GM19035 (cell line): Measurements from ENCODE around the gene LRIG1.
A peak's percentile ranks its signal among the peaks of the same experiment; 100 is the strongest.

Experiments used
- ATAC-seq: cut with Tn5 transposase; IDR thresholded peaks from one replicate; pipeline ENCODE4 v1.9.1; 2021; ENCODE audit not compliant: unreplicated experiment

Gene LRIG1

DNA sequence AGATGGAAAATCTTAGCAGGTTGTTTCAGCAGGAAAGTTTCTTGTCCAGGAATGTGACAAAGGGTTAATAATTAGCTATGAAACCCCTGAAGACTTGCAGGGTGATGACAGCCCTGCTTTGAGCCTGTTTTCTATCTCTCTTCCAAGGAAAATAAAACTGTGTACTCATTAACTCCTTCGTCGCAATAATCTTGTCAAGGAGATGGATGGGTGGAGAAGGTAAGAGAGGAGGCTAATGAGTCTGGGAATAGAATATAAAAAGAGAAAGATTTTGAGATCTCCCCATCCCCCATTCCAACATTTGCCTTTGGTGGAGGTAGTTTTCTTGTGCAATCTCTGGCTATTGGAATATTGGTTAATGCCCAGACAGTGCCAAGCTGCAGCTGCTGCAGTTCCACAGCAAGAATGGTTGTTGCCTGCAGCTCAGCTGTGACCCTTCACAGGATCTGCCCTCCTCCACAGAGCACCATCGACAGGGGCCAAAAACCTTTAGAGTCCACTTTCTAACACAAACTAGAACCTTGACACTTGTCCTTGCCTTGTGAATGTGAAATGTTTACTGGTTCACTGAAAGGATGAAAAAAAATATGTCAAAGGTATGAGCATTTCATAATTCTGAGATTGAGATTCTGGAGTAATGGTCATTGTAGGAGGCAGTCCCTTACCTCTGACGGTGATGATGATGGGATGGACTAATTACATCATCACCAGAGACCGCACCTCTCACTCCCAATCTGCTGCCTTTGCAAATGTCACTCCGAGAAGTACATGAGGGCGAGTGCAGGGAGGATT lies 4.2 kb upstream of the LRIG1 start:
- no peak for ATAC-seq

GRCh38 chr3:66502981-66503380 lies 2.2 kb upstream of the LRIG1 start:
- ATAC-seq: no peak

DNA sequence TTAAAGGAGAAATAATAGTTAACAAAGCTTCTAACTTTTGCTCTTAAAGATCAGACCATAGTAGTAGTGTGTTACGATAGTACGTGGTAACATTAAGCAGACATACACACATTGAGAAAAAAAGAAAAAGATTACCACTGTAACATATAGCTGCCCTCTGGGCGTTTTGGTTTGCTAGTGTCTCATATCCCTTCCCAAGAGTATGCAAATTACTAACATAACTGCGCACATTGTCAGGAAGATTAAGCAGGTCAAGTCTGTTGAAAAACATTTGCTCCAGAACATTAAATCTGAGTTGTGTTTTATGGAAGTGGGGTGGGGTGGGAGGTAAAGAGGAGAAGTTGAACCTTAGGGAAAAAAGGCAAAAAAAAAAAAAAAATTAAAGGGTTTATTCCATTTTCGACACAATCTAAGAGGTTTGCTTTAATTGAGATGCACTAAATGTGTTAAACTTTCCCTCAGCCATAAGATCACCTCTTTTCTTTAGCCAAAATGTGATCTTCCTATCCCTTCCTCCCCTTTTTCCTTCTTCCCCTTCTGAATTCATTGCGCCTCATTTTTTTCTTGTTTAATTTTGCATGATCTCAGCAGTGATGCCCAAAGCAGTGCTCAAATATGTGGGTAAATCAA lies 1.5 kb upstream of the LRIG1 start:
- ATAC-seq: no peak

DNA sequence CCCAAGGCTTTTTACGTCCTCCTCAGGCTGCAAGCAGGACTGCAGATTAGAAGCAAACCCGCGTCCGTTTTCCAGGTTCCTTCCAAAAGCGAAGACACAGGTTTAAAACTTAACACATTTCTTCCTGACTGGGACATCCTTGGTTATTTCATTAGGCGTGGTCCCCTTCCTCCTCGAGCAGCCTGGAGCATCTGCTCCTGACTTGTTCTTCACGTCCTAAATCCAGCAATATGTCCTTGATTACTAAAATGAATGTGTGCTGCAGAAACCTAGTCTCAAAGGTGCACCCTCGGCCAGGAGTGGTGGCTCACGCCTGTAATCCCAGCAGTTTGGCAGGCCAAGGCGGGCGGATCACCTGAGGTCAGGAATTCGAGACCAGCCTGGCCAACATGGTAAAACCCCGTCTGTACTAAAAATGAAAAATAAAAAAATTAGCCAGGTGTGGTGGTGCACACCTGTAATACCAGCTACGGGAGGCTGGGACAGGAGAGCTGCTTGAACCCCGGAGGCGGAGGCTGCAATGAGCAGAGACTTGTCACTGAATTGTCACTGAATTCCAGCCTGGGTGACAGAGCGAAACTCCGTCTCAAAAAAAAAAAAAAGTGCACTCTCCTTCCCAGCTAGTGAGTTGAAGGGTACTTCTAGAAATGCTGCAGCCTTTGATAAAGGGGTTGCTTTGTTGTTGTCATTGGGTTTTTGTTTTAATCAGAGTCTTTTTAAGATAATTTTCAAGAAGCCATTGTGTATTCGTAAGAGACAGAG lies 842 bp upstream of the LRIG1 start:
- no peak for ATAC-seq

DNA sequence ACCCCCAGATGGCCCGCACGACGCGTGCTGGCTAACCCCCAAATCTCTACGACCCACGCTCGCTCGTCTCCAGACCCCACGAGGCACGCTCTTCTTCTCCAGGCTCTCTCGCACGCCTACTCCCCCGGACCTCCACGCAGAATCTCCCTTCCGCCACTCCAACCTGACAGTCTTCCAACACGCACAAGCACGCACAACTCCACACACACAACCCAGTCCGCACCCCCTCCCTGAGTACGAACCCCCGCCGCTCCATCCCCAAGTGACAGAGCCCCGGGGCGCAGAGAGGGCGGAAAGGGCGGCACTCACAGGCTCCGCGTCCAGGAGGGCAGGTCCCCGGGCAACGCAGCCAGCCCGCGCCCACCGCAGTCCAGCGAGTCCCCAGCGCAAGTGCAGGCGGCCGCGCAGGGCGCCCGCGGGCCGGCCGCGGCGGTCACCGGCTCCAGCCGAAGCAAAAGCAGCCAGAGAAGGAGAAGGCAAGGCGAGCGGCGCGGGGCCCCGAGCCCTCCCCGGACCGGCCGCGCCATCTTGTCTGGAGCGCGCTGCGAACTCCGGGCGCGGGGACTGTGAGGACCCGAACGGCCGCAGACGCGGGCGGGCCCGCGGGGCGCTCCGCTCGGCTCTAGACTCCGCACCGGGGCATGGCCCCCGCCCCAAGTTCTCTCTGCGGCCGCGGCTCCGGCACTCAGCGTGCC lies 794 bp downstream of the LRIG1 start:
- ATAC-seq: peak; percentile 21

DNA sequence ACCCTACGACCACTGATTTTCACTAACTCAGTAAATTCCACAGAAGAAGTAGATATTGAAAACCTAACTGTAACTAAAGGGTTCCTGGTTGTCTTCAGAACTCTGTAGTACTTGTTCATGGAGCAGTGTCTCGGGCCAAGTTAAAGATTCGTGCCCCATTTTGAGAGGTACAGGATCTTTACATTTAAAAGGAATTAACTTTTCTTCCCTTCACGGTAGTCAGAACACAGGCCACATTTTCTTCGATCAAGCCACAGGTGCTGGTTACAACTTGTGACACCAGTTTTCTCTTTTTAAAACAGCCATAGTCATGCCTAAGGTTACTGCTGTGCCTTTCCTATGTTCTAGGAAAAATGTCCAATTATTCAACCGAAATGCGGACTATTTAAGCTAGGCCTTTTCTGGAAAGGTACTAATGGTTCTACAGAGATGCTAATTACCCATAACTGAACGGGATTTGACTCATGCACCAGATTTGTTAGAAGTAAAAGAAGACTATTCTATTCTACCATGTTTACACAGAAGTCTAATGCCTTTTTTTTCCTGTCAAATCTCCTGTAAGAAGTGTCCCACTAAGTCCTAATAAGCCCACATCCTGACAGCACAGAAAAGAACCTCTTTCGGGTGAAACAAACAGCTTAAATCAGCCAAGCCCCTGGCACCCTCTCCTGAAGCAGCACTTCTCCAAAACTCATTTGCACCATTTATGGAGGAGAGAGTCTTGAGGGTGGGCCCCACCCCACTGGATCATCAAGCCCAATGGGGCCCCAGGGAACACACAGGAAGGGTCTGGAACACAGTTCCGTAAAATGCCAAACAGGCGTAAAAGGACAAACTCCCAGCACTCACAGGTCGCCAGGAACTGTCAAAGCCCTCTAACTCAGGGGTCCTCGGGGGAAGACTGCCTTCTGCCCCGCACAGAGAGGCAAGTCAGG lies 1.9 kb downstream of the LRIG1 start:
- no peak for ATAC-seq

DNA sequence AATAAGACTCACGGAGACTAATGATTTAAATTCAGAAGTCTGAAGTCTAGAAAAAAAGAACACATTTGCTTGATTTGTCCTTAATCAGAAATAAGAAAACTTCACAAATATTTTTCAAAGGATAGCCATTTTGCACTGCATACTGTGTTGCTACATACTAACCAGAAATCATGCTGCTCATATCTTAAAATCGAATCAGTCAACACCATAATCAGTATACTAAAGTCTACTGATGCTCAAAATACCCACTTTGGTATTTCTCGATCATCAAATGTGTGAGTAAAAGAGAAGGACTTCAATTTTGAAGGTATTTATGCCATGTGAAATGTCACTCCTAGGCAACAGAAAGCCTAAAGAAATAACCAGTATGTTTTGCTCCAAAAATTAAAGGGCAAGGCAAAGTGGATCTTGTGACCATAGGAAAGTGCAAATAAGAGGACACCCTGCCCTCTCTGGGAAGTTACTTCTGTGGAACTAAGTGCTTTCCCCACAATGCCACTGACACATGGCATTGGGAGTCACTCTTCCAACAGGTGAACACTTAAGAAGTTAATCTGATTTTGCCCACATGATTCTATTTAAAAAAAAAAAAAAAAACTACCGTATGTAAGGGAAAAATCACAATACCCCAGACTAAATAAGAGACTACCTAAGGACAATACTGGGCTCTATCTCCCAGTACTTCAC lies 2.7 kb downstream of the LRIG1 start:
- no peak for ATAC-seq

DNA sequence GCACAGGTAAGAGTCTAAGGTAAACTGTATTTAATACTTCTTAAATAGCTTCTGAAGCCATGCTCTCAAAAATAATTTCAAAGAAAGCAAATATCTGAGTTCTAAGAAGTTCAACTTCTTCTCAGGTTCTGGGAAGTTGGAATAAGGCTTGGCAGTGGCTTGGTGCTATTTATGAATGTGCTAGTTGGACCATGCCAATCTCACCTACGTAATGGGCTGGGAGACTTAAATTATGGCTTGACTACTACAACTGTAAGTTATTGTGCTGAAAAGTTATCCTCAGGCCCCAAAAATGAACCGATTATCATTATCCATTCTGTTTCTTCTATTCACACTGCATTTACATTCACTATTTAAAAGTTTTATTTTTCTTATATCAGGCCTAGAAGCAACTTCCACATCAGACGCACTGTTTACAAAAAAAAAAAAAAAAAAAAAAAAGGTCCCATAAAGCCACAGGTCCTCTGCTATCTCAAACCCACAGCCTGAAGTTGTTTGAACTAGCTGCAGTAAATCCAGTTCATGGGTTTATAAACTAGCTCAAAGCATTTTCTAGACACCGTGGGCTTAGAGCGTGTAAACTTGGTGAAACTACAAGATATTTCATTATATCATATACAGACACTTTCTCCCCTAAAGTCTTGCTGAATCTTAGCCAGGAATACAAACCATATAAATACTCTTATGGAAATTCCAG lies 3.4 kb downstream of the LRIG1 start:
- no peak for ATAC-seq

- ATAC-seq: no peak
Observed at GRCh38 chr3:66496746-66497145, 4.1 kb downstream of the LRIG1 start.

DNA sequence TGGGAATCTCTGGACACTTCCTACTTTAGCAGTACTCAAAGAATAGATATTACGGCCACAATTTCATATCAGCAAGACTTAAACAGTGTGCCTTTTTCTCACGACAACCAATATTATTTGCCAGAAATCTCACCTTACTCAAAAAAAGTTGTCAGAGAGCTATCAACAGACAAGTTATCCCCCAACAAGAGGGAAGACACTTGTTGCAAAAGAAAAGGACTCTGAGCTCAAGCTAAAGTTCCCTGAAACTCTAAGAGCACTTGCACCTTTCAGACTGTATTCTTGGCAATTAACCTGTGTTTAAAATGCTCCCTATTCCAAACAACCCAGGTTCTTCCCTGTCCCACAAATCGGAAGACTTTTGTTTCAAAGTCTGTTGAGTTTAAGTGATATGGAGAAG lies 4.5 kb downstream of the LRIG1 start:
- ATAC-seq: no peak

DNA sequence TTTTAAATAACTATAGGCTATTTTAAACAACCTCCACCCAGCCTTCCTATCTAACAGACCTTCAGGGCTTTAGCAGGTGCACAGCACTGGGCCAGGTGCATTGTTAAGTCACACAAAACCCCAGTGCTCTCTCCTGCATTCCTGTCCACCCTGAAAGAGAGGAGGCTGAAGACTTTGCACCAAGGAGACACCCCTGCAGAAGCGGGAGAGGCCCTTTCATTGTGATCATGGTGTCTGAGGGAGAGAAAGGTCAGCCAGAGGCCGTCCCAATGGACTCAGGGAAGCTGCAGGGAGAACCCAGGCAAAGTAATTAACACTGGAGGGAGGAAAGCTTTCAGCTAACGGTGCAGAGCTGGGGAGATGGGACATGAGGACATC lies 5.2 kb downstream of the LRIG1 start:
- no peak for ATAC-seq

DNA sequence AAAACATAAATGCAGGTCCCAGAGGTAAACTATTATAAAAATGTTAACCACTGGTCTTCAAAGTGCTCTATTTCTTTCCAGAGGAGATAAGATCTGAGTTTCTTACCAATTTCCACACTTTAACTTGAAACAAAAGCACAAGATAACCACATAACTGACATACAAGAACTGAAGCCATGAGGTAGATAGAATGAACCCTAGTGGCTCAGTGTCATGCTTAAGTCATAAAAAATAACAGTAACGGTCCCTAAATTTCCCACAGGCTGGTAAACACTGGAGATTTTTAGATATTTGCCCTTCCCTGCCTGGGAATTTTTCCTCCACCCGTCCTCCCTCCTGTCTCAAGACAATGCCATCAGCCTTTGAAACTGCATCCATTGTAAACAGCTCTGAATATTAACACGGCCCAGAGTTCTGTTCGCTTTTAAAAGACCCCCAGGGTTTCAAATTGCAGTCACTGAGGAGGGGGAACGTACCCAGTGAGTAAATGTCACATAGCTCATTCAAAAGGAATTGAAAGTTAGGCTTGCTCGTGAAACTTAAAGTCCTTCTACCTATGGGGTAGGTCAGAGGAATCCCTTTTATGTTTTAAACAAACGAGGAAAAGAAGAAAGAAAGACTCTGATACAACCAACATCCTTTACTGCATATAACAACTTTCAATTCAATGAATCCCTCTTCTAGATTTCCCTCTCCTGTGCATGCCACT lies 5.7 kb downstream of the LRIG1 start:
- no peak for ATAC-seq

DNA sequence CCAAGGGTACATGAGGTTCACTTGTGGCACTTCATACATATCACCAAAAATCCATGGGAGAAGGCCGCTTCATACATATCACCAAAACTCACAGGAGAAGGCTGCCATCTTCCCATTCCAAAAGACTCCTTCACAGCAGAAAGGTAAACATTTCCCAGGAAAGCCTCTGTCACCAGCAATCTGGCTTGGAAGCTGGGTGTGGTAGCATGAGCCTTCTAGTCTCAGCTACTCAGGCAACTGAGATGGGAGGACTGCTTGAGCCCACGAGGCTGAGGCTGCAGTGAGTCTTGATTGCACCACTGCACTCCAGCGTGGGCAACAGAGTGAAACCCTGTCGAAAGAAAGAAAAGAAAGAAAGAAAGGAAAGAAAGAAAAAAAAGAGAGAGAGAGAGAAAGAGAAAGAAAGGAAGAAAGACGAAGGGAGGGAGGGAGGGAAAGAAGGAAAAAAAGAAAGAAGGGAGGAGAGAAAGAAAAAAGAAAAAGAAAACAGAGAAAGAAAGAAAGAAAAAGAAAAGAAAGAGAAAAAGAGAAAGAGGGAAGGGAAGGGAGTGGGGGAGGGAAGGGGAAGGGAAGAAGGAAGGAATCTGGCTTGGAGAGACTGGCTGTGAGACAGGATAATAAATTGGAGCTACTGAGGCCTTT lies 7.2 kb downstream of the LRIG1 start:
- ATAC-seq: no peak

GRCh38 chr3:66492672-66493071 lies 8.2 kb downstream of the LRIG1 start:
- no peak for ATAC-seq

DNA sequence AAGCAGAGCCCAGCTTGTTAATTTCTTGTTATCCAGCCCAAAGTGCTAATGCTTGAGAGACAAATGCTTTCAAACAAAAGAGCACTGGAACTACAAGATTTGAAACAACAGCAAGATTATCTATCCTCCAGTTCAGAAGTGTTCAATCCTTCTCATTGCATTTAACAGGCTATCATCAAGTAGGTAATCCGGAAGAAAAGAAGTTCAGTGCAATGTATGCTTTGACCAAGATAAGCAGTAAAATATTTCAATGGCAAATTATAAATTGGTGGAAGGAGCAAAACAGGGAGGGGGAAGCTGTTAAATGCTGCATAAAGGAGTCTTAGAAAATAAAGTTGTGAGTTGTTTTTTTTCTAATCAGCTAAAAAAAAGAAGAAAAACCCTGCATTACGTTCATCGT lies 8.8 kb downstream of the LRIG1 start:
- no peak for ATAC-seq

DNA sequence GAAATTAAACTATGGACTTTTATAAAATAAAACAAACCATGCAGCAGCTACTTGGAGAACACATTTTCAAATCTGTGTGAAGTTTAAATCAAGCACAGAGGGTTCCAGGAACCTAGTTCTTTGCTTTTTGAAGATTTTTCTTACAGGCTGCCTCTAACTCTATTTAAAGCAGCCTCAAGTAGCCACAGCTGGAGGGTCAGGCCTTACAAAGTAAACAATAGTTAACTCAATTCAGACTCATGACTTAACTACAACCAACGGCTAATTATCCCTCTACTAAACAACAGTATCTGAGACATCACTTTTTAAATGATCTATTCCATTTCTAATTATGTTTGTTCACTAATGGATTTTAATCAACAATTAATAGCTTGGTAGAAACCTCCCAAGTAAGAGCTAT lies 9.8 kb downstream of the LRIG1 start:
- ATAC-seq: no peak

- ATAC-seq: no peak
Observed at GRCh38 chr3:66490214-66490613, 10.6 kb downstream of the LRIG1 start.

- ATAC-seq: no peak
Observed at GRCh38 chr3:66489581-66489980, 11.2 kb downstream of the LRIG1 start.
